Loucy (cell line): ENCODE measurements around the gene CHM.

Experiments used
- H2AFZ ChIP-seq: fragments of 200-600 bp; sonication (generic); 2 replicates; pipeline ENCODE4 v1.6.0; 2016; ENCODE audit warnings: antibody characterized with exemption, mild to moderate bottlenecking, low read length, moderate library complexity
- H3F3A ChIP-seq: fragments of 200-600 bp; 2 replicates; pipeline ENCODE4 v1.6.0; 2016; ENCODE audit warnings: antibody characterized with exemption, low read depth, mild to moderate bottlenecking
- H3K27me3 ChIP-seq: fragments of 200-600 bp; sonication (generic); 2 replicates; pipeline ENCODE4 v1.6.1; 2014; ENCODE audit warnings: low read length, mild to moderate bottlenecking; ENCODE audit not compliant: insufficient read depth, poor library complexity, severe bottlenecking
- H3K36me3 ChIP-seq: fragments of 200-600 bp; sonication (generic); 2 replicates; pipeline ENCODE4 v1.6.1; 2016; ENCODE audit warnings: low read length; ENCODE audit not compliant: insufficient read depth
- H3K4me1 ChIP-seq: fragments of 200-600 bp; sonication (generic); 2 replicates; pipeline ENCODE4 v1.5.1; 2014; ENCODE audit warnings: low read length, mild to moderate bottlenecking; ENCODE audit not compliant: insufficient read depth, poor library complexity, severe bottlenecking
- H3K4me2 ChIP-seq: fragments of 200-600 bp; sonication (generic); 2 replicates; pipeline ENCODE4 v1.6.0; 2014; ENCODE audit warnings: antibody characterized with exemption, low read length, low read depth, mild to moderate bottlenecking; ENCODE audit not compliant: poor library complexity, severe bottlenecking
- H3K4me3 ChIP-seq: fragments of 200-600 bp; sonication (generic); 2 replicates; pipeline ENCODE4 v1.5.1; 2014; ENCODE audit warnings: low read length, mild to moderate bottlenecking, mixed read lengths; ENCODE audit not compliant: poor library complexity, severe bottlenecking
- H3K79me2 ChIP-seq: fragments of 200-600 bp; sonication (generic); 2 replicates; pipeline ENCODE4 v1.6.1; 2014; ENCODE audit warnings: low read length; ENCODE audit not compliant: insufficient read depth
- H3K9ac ChIP-seq: fragments of 200-600 bp; sonication (generic); 2 replicates; pipeline ENCODE4 v1.6.0; 2014; ENCODE audit warnings: mild to moderate bottlenecking, low read depth, low read length, moderate library complexity; ENCODE audit not compliant: poor library complexity, severe bottlenecking
- H3K9me2 ChIP-seq: fragments of 200-600 bp; sonication (generic); replicated peaks from 2 replicates; pipeline ENCODE4 v1.6.1; 2016; ENCODE audit warnings: low read depth, low read length, mixed read lengths
- H3K9me3 ChIP-seq: fragments of 200-600 bp; sonication (generic); 2 replicates; pipeline ENCODE4 v1.6.1; 2014; ENCODE audit warnings: mild to moderate bottlenecking, antibody characterized with exemption, low read length, low read depth; ENCODE audit not compliant: insufficient read depth
- H4K20me1 ChIP-seq: fragments of 200-600 bp; sonication (generic); 2 replicates; pipeline ENCODE4 v1.6.0; 2014; ENCODE audit warnings: antibody characterized with exemption, low read length, mild to moderate bottlenecking; ENCODE audit not compliant: insufficient read depth, poor library complexity, severe bottlenecking
- CTCF ChIP-seq: fragments of 200-600 bp; sonication (generic); conservative IDR thresholded peaks from 2 replicates; pipeline ENCODE4 v1.5.1; 2014; ENCODE audit warnings: mild to moderate bottlenecking, antibody characterized with exemption, low read length
- EZH2phosphoT487 ChIP-seq: fragments of 200-600 bp; IDR thresholded peaks from 2 replicates; pipeline ENCODE4 v1.6.1; 2018; ENCODE audit warnings: antibody characterized with exemption, mild to moderate bottlenecking, moderate library complexity, borderline replicate concordance

CHM gene

DNA sequence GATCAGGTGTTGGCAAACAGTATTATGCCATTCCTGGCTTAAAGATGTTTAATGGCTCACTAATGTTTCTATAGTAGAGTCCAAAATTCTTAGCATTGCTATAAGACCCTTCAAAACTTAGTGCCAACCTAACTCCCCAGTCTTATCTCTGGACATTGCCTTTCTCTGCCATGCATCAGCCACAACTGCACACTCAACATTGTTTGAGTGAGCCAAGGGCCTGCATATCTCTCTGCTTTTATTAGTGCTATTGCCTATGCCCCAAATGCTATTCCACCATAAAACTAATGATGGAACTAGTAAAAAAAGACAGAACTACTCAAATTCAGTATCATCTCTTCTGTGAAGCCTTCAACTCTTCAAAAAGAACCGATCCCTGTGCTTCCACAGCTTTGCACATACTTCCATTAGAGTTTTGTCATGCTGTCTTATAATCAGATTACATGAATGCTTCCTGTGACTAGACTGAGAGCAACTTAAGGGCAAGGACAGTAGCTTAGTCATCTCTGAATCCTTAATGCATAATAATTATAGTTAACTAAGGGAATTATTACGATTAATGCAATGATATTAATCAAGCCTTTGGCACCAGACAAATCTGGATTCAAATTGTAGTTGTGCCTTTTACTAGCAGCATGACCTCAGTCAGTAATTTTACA, 53.7 kb downstream of the CHM start:
- Histone ChIP-seq H3F3A (no peaks in the 10 kb centered on the region), H3K4me1 (no peaks in the 10 kb centered on the region), H3K9me3 (no peaks in the 10 kb centered on the region), H3K9me2 (no peaks in the 10 kb centered on the region), H3K9ac (no peak overlapping the region), H3K4me2 (no peak overlapping the region), H3K27me3 (no peaks in the 10 kb centered on the region), H3K36me3 (no peaks in the 10 kb centered on the region), H2AFZ (no peak overlapping the region), H4K20me1 (no peaks in the 10 kb centered on the region), H3K4me3 (no peak overlapping the region), H3K79me2 (no peaks in the 10 kb centered on the region)
- TF ChIP-seq EZH2phosphoT487 (no peak), CTCF (no peak)

DNA sequence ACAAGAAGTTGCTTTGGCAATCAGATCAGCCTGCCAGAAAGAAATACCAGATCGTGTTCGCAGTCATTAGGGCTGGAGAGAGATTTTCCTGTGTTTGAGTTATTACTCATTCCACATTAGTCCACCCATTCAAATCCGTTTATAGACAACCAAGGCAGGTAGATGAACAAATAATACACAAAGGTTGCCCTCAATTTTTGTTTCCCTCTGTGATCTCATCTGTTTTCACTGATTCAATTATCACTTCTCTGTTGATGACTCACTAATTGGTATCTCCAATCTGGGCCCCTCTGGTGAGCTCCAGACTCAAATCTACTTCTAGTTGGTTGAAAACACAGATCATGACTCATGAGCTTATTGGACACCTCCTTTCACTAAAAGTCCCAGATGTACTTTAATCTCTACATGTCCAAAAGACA, 54.5 kb downstream of the CHM start:
- TF ChIP-seq EZH2phosphoT487 (no peak), CTCF (no peak)
- H3K79me2 ChIP-seq = no peaks in the 10 kb centered on the region
- H3K27me3 ChIP-seq = no peaks in the 10 kb centered on the region
- no peak overlapping the region for H3K9ac ChIP-seq
- H3K4me2 ChIP-seq = no peak overlapping the region
- H3K4me3 ChIP-seq = no peak overlapping the region
- H3K4me1 ChIP-seq = no peaks in the 10 kb centered on the region
- H4K20me1 ChIP-seq = no peaks in the 10 kb centered on the region
- H3K9me2 ChIP-seq = no peaks in the 10 kb centered on the region
- H3K9me3 ChIP-seq = no peaks in the 10 kb centered on the region
- H3F3A ChIP-seq = no peaks in the 10 kb centered on the region
- no peaks in the 10 kb centered on the region for H3K36me3 ChIP-seq
- no peak overlapping the region for H2AFZ ChIP-seq

GRCh38 chrX:85988353-85988752, 59.0 kb downstream of the CHM start:
- TF ChIP-seq EZH2phosphoT487 = no peak
- TF ChIP-seq CTCF = no peak
- Histone ChIP-seq H2AFZ (no peak overlapping the region), H3K4me1 (no peaks in the 10 kb centered on the region), H3K9ac (no peak overlapping the region), H3K9me3 (no peaks in the 10 kb centered on the region), H3F3A (no peaks in the 10 kb centered on the region), H3K4me2 (no peak overlapping the region), H3K4me3 (no peak overlapping the region), H3K9me2 (no peaks in the 10 kb centered on the region), H3K79me2 (no peaks in the 10 kb centered on the region), H4K20me1 (no peaks in the 10 kb centered on the region), H3K36me3 (no peaks in the 10 kb centered on the region), H3K27me3 (no peaks in the 10 kb centered on the region)
